ENCODE results near the gene ITGB2.

GRCh38 chr21:44903689-44904088 lies 17.0 kb downstream of the ITGB2 start:
- TF ChIP-seq CTCF (IDR thresholded peaks at IDR 0.05) (no peak), POLR2A (IDR thresholded peaks at IDR 0.05; ENCODE audit: low read depth) (no peak)
